Hindlimb muscle (tissue), 1 donor: Measurements from ENCODE around the gene PCIF1. TPM values are rescaled to one million over a fixed set of nuclear protein-coding genes. Genes with fewer than 3 reads are reported as not detected.

Source experiments
- DNase-seq: peaks from one replicate; pipeline ENCODE4 v3.0.0-alpha.2; 2013
- polyA plus RNA-seq: library from polyadenylated mRNA; unstranded; fragments of 120-200 nt; gene quantifications from one replicate; pipeline ENCODE4 v1.2.1, GENCODE V29; 2013; ENCODE audit not compliant: insufficient read length

The PCIF1 gene
- polyA plus RNA-seq, 1 donor = 26.4 TPM

- DNase-seq = no peak
Measured at GRCh38 chr20:45904583-45905504, 29.6 kb upstream of the PCIF1 start.

GRCh38 chr20:45905505-45906079 lies 28.9 kb upstream of the PCIF1 start:
- no peak for DNase-seq

- DNase-seq = no peak
Measured at GRCh38 chr20:45907219-45907948, 27.1 kb upstream of the PCIF1 start.

DNA sequence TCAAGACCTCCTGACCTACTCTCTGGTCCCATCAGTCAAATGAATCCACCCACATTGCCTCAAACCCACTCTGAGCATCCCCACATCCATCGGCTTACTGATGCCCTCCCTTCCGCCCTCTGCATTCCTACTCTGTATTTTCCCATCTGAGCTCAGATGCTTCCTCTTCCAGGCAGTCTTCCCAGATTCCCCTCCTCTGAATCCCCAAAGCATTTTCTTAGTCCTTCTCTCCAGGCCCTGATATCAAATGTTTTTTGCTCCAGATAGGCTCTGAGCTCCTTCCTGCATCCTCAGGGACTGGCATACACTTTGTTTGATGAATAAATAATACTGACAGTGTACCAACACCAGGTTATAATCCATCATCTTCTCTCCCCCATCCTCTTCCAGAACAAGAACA lies 26.4 kb upstream of the PCIF1 start:
- DNase-seq = no peak

DNA sequence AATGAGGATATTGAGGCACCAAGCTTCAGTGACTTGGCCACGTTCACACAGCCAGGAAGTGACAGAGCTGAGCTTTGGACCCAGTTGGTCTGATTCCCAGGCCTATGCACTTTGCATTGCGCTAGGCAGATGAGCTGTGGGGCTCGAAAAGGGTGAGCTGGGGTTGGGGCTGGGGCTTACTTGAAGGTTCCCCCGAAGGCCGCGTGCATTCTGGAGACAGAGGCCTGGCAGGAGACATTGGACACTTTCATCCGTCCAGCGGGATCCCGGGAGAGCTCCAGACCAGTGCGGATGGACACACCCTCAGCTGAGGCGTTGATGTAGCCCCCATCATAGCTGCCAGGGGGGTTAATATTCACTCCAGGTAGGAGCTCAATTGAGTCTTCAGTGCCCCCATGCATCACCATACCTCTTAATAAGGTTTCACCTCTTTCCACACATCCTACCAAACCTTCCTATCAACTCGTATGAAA lies 25.1 kb upstream of the PCIF1 start:
- DNase-seq = no peak

DNA sequence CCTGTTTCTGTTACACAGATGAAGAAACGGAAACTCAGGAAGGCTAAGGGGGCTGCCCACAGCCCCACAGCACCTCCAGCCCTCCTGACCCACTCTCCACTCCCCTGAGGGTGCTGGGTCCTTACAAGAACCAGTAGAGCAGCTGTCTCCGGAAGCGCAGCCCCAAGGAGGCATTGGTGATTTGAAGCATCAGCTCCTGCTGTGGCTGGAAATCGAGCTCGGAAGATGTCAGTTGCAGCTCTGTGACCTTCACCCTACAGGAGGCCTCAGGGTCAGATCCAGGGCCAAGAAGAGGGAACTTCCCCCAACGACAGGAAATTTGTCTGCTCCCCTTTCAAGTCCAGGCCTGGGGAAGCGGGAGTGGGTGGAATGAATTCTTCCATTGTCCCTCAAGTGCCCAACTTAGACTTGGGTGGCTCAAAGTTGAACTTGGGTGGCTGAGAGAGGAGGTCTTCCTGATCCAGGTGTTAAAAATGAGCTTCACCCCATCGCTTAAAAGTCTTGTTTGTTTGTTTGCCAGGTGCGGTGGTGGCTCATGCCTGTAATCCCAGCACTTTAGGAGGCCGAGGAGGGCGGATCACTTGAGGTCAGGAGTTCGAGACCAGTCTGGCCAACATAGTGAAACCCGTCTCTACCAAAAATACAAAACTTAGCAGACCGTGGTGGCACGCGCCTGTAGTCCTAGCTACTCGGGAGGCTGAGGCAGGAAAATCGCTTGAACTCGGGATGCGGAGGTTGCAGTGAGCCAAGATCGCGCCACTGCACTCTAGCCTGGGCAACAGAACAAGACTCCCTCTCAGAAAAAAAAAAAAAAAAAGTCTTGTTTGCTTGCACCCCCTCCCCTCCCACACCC lies 24.4 kb upstream of the PCIF1 start:
- no peak for DNase-seq

DNA sequence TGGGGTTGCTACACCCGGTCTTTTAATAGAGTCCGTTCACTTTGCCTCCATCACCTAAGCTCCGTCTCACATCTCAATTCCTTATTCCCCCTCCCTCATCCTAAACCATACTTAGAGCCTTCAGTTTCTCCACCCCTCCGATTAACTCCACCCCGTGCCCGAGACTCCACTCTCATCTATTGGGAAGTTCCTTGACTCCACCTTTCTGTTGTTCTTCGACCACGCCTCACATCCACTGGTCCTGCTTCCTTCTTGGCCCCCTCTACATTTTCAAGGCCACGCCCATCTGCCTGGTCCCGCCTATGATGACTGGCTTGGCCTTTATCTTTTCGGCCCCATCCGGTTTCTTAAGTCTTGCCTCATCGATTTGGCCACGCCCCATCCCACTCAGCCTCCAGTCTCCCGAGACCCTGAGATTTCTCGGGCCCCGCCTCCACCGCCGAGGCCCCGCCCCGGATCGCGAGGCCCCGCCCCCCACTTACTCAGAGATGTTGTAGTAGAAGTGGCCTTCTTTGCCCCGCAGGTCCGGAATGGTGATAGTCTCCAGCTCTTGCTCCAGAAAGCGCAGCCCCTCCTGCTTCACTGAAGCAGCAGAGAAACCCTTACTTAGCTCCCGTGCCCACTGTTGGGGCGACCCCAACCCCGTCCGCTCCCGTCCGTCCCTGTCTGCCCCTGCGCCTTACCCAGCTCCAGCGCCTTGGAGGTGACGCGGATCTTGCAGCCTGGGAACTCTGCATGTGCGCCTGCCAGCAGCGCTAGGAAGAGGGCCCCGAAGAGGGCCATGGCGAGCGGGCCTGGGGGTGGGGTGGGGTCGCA lies 23.6 kb upstream of the PCIF1 start:
- peak; percentile 89 for DNase-seq

GRCh38 chr20:45911486-45912343 lies 22.8 kb upstream of the PCIF1 start, which contains the start of gene PLTP:
Gene PLTP, minus strand, starts transcription at chr20:45912155. Its CDS starts 703 bp downstream, at chr20:45911452.
- DNase-seq = peak; percentile 78

GRCh38 chr20:45912344-45912682 lies 22.2 kb upstream of the PCIF1 start:
- DNase-seq = no peak

- no peak for DNase-seq
Measured at GRCh38 chr20:45913116-45913515, 21.4 kb upstream of the PCIF1 start.

DNA sequence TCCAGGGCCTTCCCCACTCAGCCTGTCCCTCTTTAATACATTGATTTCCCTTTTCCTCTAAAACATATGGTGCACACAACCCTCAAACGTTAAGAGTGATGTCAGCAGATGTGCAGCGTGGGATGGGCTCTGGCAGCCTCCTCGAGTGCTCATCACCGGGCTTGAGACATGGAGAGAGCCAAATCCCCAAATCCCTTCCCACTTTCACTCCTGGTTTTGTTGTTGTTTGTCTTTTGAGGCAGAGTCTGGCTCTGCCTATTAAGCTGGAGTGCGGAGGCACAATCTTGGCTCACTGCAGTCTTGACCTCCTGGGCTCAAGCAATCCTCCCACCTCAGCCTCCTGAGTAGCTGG lies 16.7 kb upstream of the PCIF1 start:
- peak; percentile 77 for DNase-seq

DNA sequence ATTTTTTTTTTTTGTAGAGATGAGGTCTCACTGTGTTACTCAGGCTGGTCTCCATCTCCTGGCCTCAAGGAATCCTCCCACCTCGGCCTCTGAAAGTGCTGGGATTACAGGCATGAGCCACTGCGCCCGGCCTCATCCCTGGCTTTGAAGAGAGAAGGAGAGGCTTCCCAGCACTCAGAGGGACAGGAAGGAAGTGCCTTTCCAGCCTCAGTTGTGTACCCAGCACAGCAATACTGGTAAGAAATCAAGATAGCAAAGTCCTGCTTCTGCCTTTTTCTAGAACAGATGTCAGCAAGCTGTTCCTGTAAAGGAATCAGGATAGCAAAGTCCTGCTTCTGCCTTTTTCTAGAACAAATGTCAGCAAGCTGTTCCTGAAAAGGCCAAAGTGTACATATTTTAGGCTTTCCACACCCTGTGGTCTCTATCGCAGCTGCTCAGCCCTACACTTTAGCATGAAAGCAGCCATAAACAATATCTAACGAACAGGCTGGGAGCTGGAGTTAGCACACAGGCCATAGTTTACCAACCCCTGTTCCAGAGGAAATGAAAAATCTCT lies 16.2 kb upstream of the PCIF1 start:
- DNase-seq = no peak

- no peak for DNase-seq
Measured at GRCh38 chr20:45918779-45919537, 15.5 kb upstream of the PCIF1 start.

- DNase-seq = peak; percentile 70
Measured at GRCh38 chr20:45919542-45920399, 14.7 kb upstream of the PCIF1 start.

DNA sequence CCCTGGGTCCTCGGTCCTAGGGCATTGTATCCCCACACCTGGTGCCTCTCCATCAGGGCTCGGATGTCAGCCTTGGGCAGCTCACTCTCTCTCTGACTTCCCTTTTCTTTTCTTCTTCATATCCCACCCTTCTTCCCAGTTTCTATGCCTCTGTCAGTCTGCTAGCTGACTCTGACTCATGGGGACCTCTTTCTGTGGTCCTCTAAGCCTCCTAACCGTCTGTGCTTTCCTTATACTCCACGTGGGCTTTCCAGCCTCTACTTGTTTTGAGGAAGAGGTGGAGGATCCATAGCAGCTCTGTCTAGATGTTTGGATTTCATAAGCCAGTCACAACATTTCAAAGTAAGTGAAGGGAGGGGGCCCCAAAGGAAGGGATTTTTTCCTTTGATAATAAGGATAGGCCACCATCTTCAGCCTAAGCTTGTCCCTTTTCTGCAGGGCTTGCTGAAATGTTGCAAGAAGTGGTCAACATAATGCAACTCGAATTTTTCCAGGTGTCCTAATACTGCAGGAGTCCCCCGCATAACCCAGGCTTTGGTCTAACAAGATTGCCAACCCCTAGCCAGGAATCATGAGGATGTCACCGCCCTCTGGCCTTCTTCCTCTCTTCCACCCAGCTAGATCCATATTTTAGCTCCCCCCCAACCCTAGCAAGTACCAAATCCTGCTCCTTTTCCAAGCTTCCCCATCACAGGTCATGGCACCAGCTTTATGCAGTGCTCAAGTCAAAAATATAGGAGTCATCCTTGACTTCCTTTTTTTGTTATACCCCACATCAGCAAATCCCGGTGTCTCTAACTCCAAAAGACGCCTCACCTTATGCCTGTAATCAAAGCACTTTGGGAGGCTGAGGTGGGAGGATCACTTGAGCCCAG lies 13.8 kb upstream of the PCIF1 start:
- no peak for DNase-seq

DNA sequence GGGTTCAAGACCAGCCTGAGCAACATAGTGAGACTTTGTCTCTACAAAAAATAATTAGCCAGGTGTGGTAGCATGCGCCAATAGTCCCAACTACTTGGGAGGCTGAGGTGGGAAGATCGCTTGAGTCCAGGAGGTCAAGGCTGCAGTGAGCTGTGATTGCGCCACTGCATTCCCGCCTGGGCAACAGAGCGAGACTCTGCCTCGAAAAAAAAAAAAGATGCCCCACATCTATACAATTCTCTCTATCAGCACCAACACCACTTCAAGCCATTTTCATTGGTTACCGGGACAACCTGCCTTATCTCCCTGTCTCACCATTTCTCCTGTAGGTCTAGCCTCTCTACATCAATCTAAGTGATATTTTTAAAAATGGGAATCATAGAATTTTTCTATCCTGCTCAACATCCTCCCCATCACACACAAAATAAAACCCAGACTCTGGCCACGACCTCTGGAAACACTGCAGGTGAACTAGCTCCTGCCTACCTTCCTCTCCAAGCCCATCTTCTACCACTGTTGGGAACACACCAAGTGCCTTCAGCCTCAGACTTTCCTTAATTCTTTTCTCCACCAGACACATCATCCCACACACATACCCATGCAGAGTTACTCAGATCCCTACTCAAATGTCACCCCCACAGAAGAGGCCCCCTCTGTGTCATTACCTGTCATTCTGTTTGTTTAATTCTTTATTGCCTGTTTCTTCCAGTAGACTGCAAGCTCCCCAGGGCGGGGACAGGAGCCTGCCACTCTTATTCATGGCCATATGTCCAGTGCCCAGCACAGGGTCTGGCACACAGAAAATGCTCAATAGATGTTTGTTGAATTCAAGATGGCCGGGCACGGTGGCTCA lies 12.9 kb upstream of the PCIF1 start:
- no peak for DNase-seq
